Mesendoderm (in vitro differentiated cells): Measurements from ENCODE around the gene ARRDC5.
"Not testable (repeated sequence)": the region's sequence is repeated elsewhere in the genome, so short reads cannot be mapped to it uniquely, and the experiment has no call there.

Experiments
- DNase-seq: peaks from one replicate; pipeline ENCODE4 v3.0.0; 2013
- H2AK5ac ChIP-seq: 2 replicates; pipeline ENCODE4 v1.6.1; 2013; ENCODE audit warnings: low read length, inconsistent platforms
- H2BK120ac ChIP-seq: 2 replicates; pipeline ENCODE4 v1.6.1; 2013; ENCODE audit warnings: low read depth, mild to moderate bottlenecking, low read length, moderate library complexity, mixed read lengths
- H2BK15ac ChIP-seq: replicated peaks from 2 replicates; pipeline ENCODE4 v1.6.1; 2013; ENCODE audit warnings: low read depth, mild to moderate bottlenecking, moderate library complexity
- H2BK5ac ChIP-seq: 2 replicates; pipeline ENCODE4 v1.6.1; 2013; ENCODE audit warnings: low read length, inconsistent platforms
- H3K18ac ChIP-seq: 2 replicates; pipeline ENCODE4 v1.6.1; 2013; ENCODE audit warnings: mild to moderate bottlenecking, low read length, mixed read lengths
- H3K23ac ChIP-seq: one replicate; pipeline ENCODE4 v1.6.1; 2013; ENCODE audit warnings: low read length
- H3K27ac ChIP-seq: 2 replicates; pipeline ENCODE4 v1.5.1; 2013; ENCODE audit warnings: low read depth, mild to moderate bottlenecking, inconsistent platforms, low read length, moderate library complexity
- H3K27me3 ChIP-seq: 2 replicates; pipeline ENCODE4 v1.6.1; 2013; ENCODE audit warnings: low read length, control low read depth, mild to moderate bottlenecking, inconsistent platforms; ENCODE audit not compliant: insufficient read depth, poor library complexity
- H3K36me3 ChIP-seq: 2 replicates; pipeline ENCODE4 v1.6.1; 2013; ENCODE audit warnings: low read length, inconsistent platforms; ENCODE audit not compliant: control insufficient read depth, insufficient read depth
- H3K4ac ChIP-seq: one replicate; pipeline ENCODE4 v1.6.1; 2013; ENCODE audit warnings: low read depth, mild to moderate bottlenecking, low read length, moderate library complexity
- H3K4me1 ChIP-seq: 2 replicates; pipeline ENCODE4 v1.6.1; 2013; ENCODE audit warnings: low read depth, low read length, inconsistent platforms; ENCODE audit not compliant: control insufficient read depth
- H3K4me2 ChIP-seq: 2 replicates; pipeline ENCODE4 v1.6.1; 2013; ENCODE audit warnings: low read length
- H3K4me3 ChIP-seq: 2 replicates; pipeline ENCODE4 v1.5.1; 2013; ENCODE audit warnings: mild to moderate bottlenecking, low read length
- H3K56ac ChIP-seq: one replicate; pipeline ENCODE4 v1.6.1; 2013; ENCODE audit warnings: low read length
- H3K79me1 ChIP-seq: 2 replicates; pipeline ENCODE4 v1.6.1; 2013; ENCODE audit warnings: low read length, inconsistent platforms
- H3K79me2 ChIP-seq: 2 replicates; pipeline ENCODE4 v1.6.1; 2013; ENCODE audit warnings: mild to moderate bottlenecking, low read length; ENCODE audit not compliant: control insufficient read depth, insufficient read depth
- H3K9ac ChIP-seq: 2 replicates; pipeline ENCODE4 v1.6.1; 2013; ENCODE audit warnings: low read length, inconsistent platforms
- H4K5ac ChIP-seq: one replicate; pipeline ENCODE4 v1.6.1; 2013; ENCODE audit warnings: low read length
- H4K8ac ChIP-seq: one replicate; pipeline ENCODE4 v1.6.1; 2013; ENCODE audit warnings: low read depth, mild to moderate bottlenecking, control low read depth, low read length, moderate library complexity
- WGBS: extraction: QIAGEN DNeasy Blood & Tissue Kit; methylation state at CpG from one replicate; pipeline ENCODE4 v1.1.7; 2013; ENCODE audit warnings: low lambda C conversion rate, missing lambda C conversion rate; ENCODE audit not compliant: insufficient coverage; ENCODE audit errors: extremely low coverage; 5-methylcytosine and 5-hydroxymethylcytosine counted together

Gene ARRDC5

GRCh38 chr19:4896372-4896771 lies 6.3 kb downstream of the ARRDC5 start:
- H3K18ac ChIP-seq = no peak overlapping the region
- H3K79me2 ChIP-seq = no peaks in the 10 kb centered on the region
- H3K27me3 ChIP-seq = no peaks in the 10 kb centered on the region
- H3K4me2 ChIP-seq = no peak overlapping the region
- H2BK15ac ChIP-seq = no peak overlapping the region
- no peak overlapping the region for H3K23ac ChIP-seq
- no peak overlapping the region for H3K9ac ChIP-seq
- H3K4me1 ChIP-seq = no peaks in the 10 kb centered on the region
- no peak overlapping the region for H2AK5ac ChIP-seq
- H3K79me1 ChIP-seq = no peaks in the 10 kb centered on the region
- no peak overlapping the region for H2BK120ac ChIP-seq
- H4K5ac ChIP-seq = no peak overlapping the region
- no peaks in the 10 kb centered on the region for H3K36me3 ChIP-seq
- no peak overlapping the region for H3K4me3 ChIP-seq
- no peak overlapping the region for H2BK5ac ChIP-seq
- no peak overlapping the region for H4K8ac ChIP-seq
- H3K27ac ChIP-seq = no peak overlapping the region
- no peak overlapping the region for H3K56ac ChIP-seq
- H3K4ac ChIP-seq = no peak overlapping the region
- no CpG with 5 or more reads among the region's 3 CpGs for WGBS
- no peak for DNase-seq

- DNase-seq = not testable (repeated sequence)
Measured at GRCh38 chr19:4892962-4893361, 9.7 kb downstream of the ARRDC5 start.

GRCh38 chr19:4891066-4891465 lies 11.6 kb downstream of the ARRDC5 start:
- Histone ChIP-seq H3K4me3 (no peak overlapping the region), H3K56ac (no peak overlapping the region), H3K4me2 (no peak overlapping the region), H3K9ac (no peak overlapping the region), H2BK15ac (no peak overlapping the region), H3K4me1 (no peaks in the 10 kb centered on the region), H3K4ac (no peak overlapping the region), H3K36me3 (no peaks in the 10 kb centered on the region), H2BK120ac (no peak overlapping the region), H4K8ac (no peak overlapping the region), H3K18ac (no peak overlapping the region), H3K23ac (no peak overlapping the region), H2AK5ac (no peak overlapping the region), H3K79me1 (no peaks in the 10 kb centered on the region), H3K79me2 (no peaks in the 10 kb centered on the region), H4K5ac (no peak overlapping the region), H3K27me3 (no peaks in the 10 kb centered on the region), H2BK5ac (no peak overlapping the region), H3K27ac (no peak overlapping the region)
- no CpG with 5 or more reads among the region's 22 CpGs for WGBS
- DNase-seq = no peak

More at GRCh38 chr19:4892962-4893361, 9.7 kb downstream of the ARRDC5 start:
- not testable (repeated sequence) for H3K27me3 ChIP-seq, H3K23ac ChIP-seq, H3K9ac ChIP-seq, H3K79me2 ChIP-seq, H3K36me3 ChIP-seq, H3K27ac ChIP-seq, H3K4me2 ChIP-seq, H4K8ac ChIP-seq, H3K4ac ChIP-seq, H3K56ac ChIP-seq, H2BK5ac ChIP-seq, H2BK120ac ChIP-seq, H2AK5ac ChIP-seq, H3K4me1 ChIP-seq, H3K18ac ChIP-seq, H3K4me3 ChIP-seq, H2BK15ac ChIP-seq, H4K5ac ChIP-seq, H3K79me1 ChIP-seq
- no CpG with 5 or more reads among the region's 11 CpGs for WGBS

GRCh38 chr19:4889034-4889815 lies 13.5 kb downstream of the ARRDC5 start:
- Histone ChIP-seq H3K4me3 (no peak overlapping the region), H3K9ac (no peak overlapping the region), H3K4ac (no peak overlapping the region), H3K23ac (no peak overlapping the region), H2BK120ac (no peak overlapping the region), H2AK5ac (no peak overlapping the region), H3K4me2 (no peak overlapping the region), H3K36me3 (no peaks in the 10 kb centered on the region), H3K27me3 (no peaks in the 10 kb centered on the region), H3K79me1 (no peaks in the 10 kb centered on the region), H2BK15ac (no peak overlapping the region), H3K56ac (no peak overlapping the region), H4K5ac (no peak overlapping the region), H3K4me1 (no peaks in the 10 kb centered on the region), H3K27ac (no peak overlapping the region), H3K18ac (no peak overlapping the region), H3K79me2 (no peaks in the 10 kb centered on the region), H4K8ac (no peak overlapping the region), H2BK5ac (no peak overlapping the region)
- no peak for DNase-seq
- WGBS = no CpG with 5 or more reads among the region's 14 CpGs

- H3K4ac ChIP-seq, H3K4me2 ChIP-seq, H2AK5ac ChIP-seq, H3K4me1 ChIP-seq, H3K27me3 ChIP-seq, H3K27ac ChIP-seq, H3K4me3 ChIP-seq, H2BK120ac ChIP-seq, H3K36me3 ChIP-seq, H3K79me2 ChIP-seq, DNase-seq, H2BK5ac ChIP-seq, H3K23ac ChIP-seq, H3K18ac ChIP-seq, H4K5ac ChIP-seq, H3K56ac ChIP-seq, H3K79me1 ChIP-seq, H3K9ac ChIP-seq, H4K8ac ChIP-seq, H2BK15ac ChIP-seq: not testable (repeated sequence)
- no CpG with 5 or more reads among the region's 6 CpGs for WGBS
Measured at GRCh38 chr19:4887803-4888202, 14.9 kb downstream of the ARRDC5 start.

GRCh38 chr19:4884993-4885392 lies 17.7 kb downstream of the ARRDC5 start:
- no CpG with 5 or more reads among the region's 6 CpGs for WGBS
- H3K18ac ChIP-seq, H3K79me2 ChIP-seq, DNase-seq, H3K27me3 ChIP-seq, H2AK5ac ChIP-seq, H3K4me2 ChIP-seq, H2BK120ac ChIP-seq, H3K4me1 ChIP-seq, H2BK15ac ChIP-seq, H3K56ac ChIP-seq, H4K8ac ChIP-seq, H3K4me3 ChIP-seq, H3K9ac ChIP-seq, H2BK5ac ChIP-seq, H3K27ac ChIP-seq, H4K5ac ChIP-seq, H3K79me1 ChIP-seq, H3K36me3 ChIP-seq, H3K4ac ChIP-seq, H3K23ac ChIP-seq: not testable (repeated sequence)
